Gastroesophageal sphincter (tissue), 4 donors: Measurements from ENCODE around the gene CD274. TPM values are rescaled to one million over a fixed set of nuclear protein-coding genes. Genes with fewer than 3 reads are reported as not detected.
"Not testable (repeated sequence)": the region's sequence is repeated elsewhere in the genome, so short reads cannot be mapped to it uniquely, and the experiment has no call there.

Experiments
- ATAC-seq: fragments of 150-250 bp; one replicate; pipeline ENCODE4 v1.9.1; 2016; ENCODE audit warnings: mild to moderate bottlenecking, moderate library complexity
- H3K27ac ChIP-seq, 4 donors: fragments of 200-600 bp; sonication (generic) in 3 of 4; 1 replicate in 3 of 4; 2 replicates in 1 of 4; pipeline ENCODE4 v1.5.1; 2016 to 2019
- H3K27me3 ChIP-seq: fragments of 200-600 bp; sonication (generic); one replicate; pipeline ENCODE4 v1.5.1; 2019
- H3K36me3 ChIP-seq, 2 donors: fragments of 200-600 bp; sonication (generic); one replicate each; pipeline ENCODE4 v1.5.1; 2019; ENCODE audit warnings: control low read depth in 1 of 2
- H3K4me1 ChIP-seq, 3 donors: fragments of 200-600 bp; sonication (generic); 1 replicate in 2 of 3; 2 replicates in 1 of 3; pipeline ENCODE4 v1.5.1; 2016 to 2019; ENCODE audit warnings: control low read depth in 2 of 3
- H3K4me3 ChIP-seq, 2 donors: fragments of 200-600 bp; sonication (generic); one replicate each; pipeline ENCODE4 v1.5.1; 2019; ENCODE audit warnings: mild to moderate bottlenecking in 1 of 2, moderate library complexity in 1 of 2
- H3K9me3 ChIP-seq, 3 donors: fragments of 200-600 bp; sonication (generic); one replicate each; pipeline ENCODE4 v1.5.1; 2017 to 2019; ENCODE audit warnings: control low read depth in 2 of 3
- EP300 ChIP-seq: sonication (generic); formaldehyde crosslinking; IDR thresholded peaks from one replicate; pipeline ENCODE4 v1.6.1; 2017; ENCODE audit warnings: antibody characterized with exemption, mild to moderate bottlenecking
- POLR2A ChIP-seq, 2 donors: fragments of 450-650 bp; IDR thresholded peaks; one replicate each; pipeline ENCODE4 v1.6.1; 2017; ENCODE audit warnings: antibody characterized with exemption in 2 of 2, mild to moderate bottlenecking in 2 of 2, moderate library complexity in 1 of 2
- POLR2AphosphoS5 ChIP-seq: sonication (generic); formaldehyde crosslinking; IDR thresholded peaks from one replicate; pipeline ENCODE4 v1.6.1; 2017; ENCODE audit warnings: antibody characterized with exemption
- WGBS, 2 donors: methylation state at CpG; one replicate each; pipeline ENCODE4 v1.1.5; 2018; ENCODE audit warnings: low coverage in 1 of 2; 5-methylcytosine and 5-hydroxymethylcytosine counted together
- total RNA-seq, 4 donors: library from RNA; depleted of rRNA; stranded (reverse); fragments of >200 nt; gene quantifications; one replicate each; pipeline ENCODE4 v1.1.0, GENCODE V29; 2016
- TF ChIP-seq, protein P1 (sequence below), 4 experiments: fragments of 200-600 bp in 2 of 4; fragments of 450-650 bp in 2 of 4; sonication (generic) in 1 of 4; IDR thresholded peaks; one replicate each; pipeline ENCODE4 v1.5.1; 2017 to 2019; ENCODE audit warnings: antibody characterized with exemption in 4 of 4, mild to moderate bottlenecking in 2 of 4, moderate library complexity in 2 of 4

Gene CD274
- total RNA-seq, 4 donors from 2014 or later: 0.73 to 3.6 (median 2.7) TPM

DNA sequence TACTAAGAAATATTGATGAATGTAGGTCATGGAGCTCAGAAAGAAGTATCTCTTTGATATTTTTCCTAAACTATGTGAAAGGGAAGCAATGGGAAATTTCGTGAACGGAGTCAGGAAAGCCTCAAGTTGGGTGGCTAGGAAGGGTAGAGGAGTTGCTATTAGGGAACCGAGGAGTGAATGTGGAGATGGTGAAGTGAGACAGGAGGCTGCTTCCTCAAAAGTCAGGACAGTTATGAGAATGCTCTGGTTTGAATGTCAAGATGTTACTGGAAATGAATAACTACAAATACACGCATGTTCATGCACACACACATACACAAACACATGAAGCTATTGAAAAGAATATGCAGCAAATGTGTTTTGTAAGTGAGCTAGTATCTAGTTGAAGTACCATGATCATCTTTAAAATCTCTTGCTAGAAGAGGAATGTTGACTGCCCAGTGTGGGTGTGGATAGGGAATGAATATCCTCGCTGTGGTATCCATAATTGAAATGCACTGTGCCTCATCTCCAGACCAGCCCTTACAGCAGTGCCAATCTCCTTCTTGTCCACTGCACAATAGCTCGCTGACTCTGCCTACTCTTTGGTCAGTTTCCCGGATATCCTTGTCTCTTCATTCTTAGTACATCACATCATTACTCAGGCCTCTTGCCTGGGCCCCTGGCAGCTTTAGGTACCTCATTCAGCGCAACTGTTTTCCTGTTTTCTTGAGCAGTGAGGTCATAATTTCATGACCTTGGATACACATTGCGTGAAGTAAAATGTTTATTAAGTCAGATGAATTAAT lies 38.1 kb downstream of the CD274 start:
- no peaks in the 10 kb centered on the region for H3K27me3 ChIP-seq
- TF ChIP-seq EP300 (no peak), POLR2AphosphoS5 (no peak), POLR2A (IDR thresholded peaks at IDR 0.05) (no peak)
- TF ChIP-seq, protein P1, sequence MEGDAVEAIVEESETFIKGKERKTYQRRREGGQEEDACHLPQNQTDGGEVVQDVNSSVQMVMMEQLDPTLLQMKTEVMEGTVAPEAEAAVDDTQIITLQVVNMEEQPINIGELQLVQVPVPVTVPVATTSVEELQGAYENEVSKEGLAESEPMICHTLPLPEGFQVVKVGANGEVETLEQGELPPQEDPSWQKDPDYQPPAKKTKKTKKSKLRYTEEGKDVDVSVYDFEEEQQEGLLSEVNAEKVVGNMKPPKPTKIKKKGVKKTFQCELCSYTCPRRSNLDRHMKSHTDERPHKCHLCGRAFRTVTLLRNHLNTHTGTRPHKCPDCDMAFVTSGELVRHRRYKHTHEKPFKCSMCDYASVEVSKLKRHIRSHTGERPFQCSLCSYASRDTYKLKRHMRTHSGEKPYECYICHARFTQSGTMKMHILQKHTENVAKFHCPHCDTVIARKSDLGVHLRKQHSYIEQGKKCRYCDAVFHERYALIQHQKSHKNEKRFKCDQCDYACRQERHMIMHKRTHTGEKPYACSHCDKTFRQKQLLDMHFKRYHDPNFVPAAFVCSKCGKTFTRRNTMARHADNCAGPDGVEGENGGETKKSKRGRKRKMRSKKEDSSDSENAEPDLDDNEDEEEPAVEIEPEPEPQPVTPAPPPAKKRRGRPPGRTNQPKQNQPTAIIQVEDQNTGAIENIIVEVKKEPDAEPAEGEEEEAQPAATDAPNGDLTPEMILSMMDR (IDR thresholded peaks at IDR 0.05): no peak
- no peaks in the 10 kb centered on the region for H3K9me3 ChIP-seq
- no peak overlapping the region for H3K4me3 ChIP-seq
- no peak overlapping the region for H3K27ac ChIP-seq
- no peaks in the 10 kb centered on the region for H3K36me3 ChIP-seq
- ATAC-seq: no peak
- H3K4me1 ChIP-seq: no peaks in the 10 kb centered on the region
- 73 to 75% methylated on average over 9 of the region's 9 CpGs for WGBS, 2 donors

- H3K27ac ChIP-seq: no peak overlapping the region
Measured at GRCh38 chr9:5489630-5490490, 39.5 kb downstream of the CD274 start.

GRCh38 chr9:5492965-5493678 lies 42.8 kb downstream of the CD274 start:
- ATAC-seq: no peak
- WGBS, 2 donors: 100% methylated on average over 1 of the region's 1 CpG; no CpG with 5 or more reads in 1 of the 2 donors
- H3K27ac ChIP-seq: peak overlapping the region in 1 of 4 donors; percentile 20

More at GRCh38 chr9:5489630-5490490, 39.5 kb downstream of the CD274 start:
- WGBS, 2 donors: 82 to 88% methylated on average over 9 of the region's 9 CpGs
- Histone ChIP-seq H3K9me3 (no peaks in the 10 kb centered on the region), H3K4me1 (no peaks in the 10 kb centered on the region), H3K4me3 (no peak overlapping the region), H3K27me3 (no peaks in the 10 kb centered on the region), H3K36me3 (no peaks in the 10 kb centered on the region)
- TF ChIP-seq, protein P1 (IDR thresholded peaks at IDR 0.05): no peak
- no peak for TF ChIP-seq POLR2A (IDR thresholded peaks at IDR 0.05)
- TF ChIP-seq POLR2AphosphoS5: no peak
- TF ChIP-seq EP300: no peak
- no peak for ATAC-seq

DNA sequence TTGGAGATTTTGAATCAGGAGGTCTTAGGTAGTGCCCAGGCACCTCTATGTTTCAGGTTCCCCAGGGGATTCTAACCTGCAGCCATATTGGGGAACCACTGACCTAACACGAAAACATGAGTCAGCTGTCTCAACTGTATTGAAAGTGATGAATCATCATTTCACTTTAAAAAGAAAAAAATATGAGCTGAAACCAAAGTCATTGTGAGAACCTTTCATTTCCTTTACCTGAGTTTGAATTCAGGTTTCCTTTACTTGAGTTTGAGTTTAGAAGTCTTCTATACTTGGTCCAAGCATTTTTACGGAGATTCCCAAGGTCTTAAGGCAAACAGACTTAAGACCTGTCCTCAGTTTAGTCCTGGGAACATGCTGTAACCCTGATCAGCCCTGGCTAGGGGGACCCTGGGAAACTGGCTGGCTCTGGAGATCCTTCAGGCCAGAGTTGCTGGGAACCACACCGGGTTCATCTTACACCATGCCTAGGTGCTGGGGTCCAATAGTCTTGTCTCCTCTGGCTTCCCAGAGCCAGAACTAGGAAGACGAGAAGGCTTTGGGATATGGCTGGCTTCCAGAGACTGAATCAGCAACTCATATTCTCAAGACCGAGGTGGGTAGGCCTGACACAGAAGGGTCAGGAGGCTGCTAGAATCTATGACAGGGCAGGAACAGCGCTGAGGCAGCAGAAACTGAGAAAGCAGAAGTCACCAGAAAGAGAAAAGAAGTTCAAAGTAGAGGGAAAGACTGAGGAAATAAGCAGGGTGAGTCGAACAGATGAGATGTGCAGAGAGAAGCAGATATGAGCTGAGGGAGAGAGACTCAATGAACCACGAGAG lies 43.6 kb downstream of the CD274 start:
- ATAC-seq: peak; percentile 58
- Histone ChIP-seq H3K4me1 (no peaks in the 10 kb centered on the region), H3K4me3 (no peak overlapping the region), H3K9me3 (no peaks in the 10 kb centered on the region), H3K27me3 (no peaks in the 10 kb centered on the region), H3K36me3 (no peaks in the 10 kb centered on the region), H3K27ac (peak overlapping the region in 2 of 4 donors; percentile 20 to 31)
- WGBS, 2 donors: 67 to 72% methylated on average over 4 to 6 of the region's 8 CpGs
- no peak for TF ChIP-seq POLR2AphosphoS5
- TF ChIP-seq, protein P1 (IDR thresholded peaks at IDR 0.05): no peak
- TF ChIP-seq POLR2A (IDR thresholded peaks at IDR 0.05): no peak
- TF ChIP-seq EP300: no peak

More at GRCh38 chr9:5492965-5493678, 42.8 kb downstream of the CD274 start:
- Histone ChIP-seq H3K4me1 (no peaks in the 10 kb centered on the region), H3K9me3 (no peaks in the 10 kb centered on the region), H3K36me3 (no peaks in the 10 kb centered on the region), H3K27me3 (no peaks in the 10 kb centered on the region), H3K4me3 (no peak overlapping the region)
- TF ChIP-seq EP300 (no peak), POLR2AphosphoS5 (no peak), POLR2A (IDR thresholded peaks at IDR 0.05) (no peak)
- TF ChIP-seq, protein P1 (IDR thresholded peaks at IDR 0.05): no peak

GRCh38 chr9:5494765-5495164 lies 44.4 kb downstream of the CD274 start:
- not testable (repeated sequence) for H3K4me1 ChIP-seq, H3K27ac ChIP-seq, H3K9me3 ChIP-seq, H3K4me3 ChIP-seq, H3K27me3 ChIP-seq, ATAC-seq, H3K36me3 ChIP-seq
- WGBS, 2 donors: 62 to 79% methylated on average over 3 of the region's 3 CpGs
